WERI-Rb-1 (cell line): ENCODE data around the gene UBALD2.

Source experiments
- DNase-seq: peaks from one replicate; pipeline ENCODE4 v3.0.0-alpha.2; 2020
- H3K27ac ChIP-seq: fragments of 250-450 bp; sonication (Bioruptor Pico); 2 replicates; pipeline ENCODE4 v1.5.1; 2020; ENCODE audit warnings: mild to moderate bottlenecking, moderate library complexity
- H3K27me3 ChIP-seq: fragments of 250-450 bp; sonication (Bioruptor Pico); 2 replicates; pipeline ENCODE4 v1.5.1; 2021; ENCODE audit warnings: mild to moderate bottlenecking, low read depth, moderate library complexity; ENCODE audit not compliant: insufficient read depth, severe bottlenecking
- H3K36me3 ChIP-seq: fragments of 250-450 bp; sonication (Bioruptor Pico); 2 replicates; pipeline ENCODE4 v1.5.1; 2020; ENCODE audit warnings: mild to moderate bottlenecking, moderate library complexity
- H3K4me3 ChIP-seq: 2 replicates; pipeline ENCODE4 v1.5.1; 2011; ENCODE audit warnings: low read depth, mild to moderate bottlenecking, control low read depth, low read length
- H3K9me3 ChIP-seq: fragments of 250-450 bp; sonication (Bioruptor Pico); 2 replicates; pipeline ENCODE4 v1.5.1; 2021; ENCODE audit warnings: mild to moderate bottlenecking, moderate library complexity; ENCODE audit not compliant: severe bottlenecking
- TF ChIP-seq, protein P1 (sequence below): IDR thresholded peaks from 2 replicates; pipeline ENCODE4 v1.5.1; 2011; ENCODE audit warnings: low read depth, mild to moderate bottlenecking, control low read depth, inconsistent platforms, low read length

UBALD2 gene

DNA sequence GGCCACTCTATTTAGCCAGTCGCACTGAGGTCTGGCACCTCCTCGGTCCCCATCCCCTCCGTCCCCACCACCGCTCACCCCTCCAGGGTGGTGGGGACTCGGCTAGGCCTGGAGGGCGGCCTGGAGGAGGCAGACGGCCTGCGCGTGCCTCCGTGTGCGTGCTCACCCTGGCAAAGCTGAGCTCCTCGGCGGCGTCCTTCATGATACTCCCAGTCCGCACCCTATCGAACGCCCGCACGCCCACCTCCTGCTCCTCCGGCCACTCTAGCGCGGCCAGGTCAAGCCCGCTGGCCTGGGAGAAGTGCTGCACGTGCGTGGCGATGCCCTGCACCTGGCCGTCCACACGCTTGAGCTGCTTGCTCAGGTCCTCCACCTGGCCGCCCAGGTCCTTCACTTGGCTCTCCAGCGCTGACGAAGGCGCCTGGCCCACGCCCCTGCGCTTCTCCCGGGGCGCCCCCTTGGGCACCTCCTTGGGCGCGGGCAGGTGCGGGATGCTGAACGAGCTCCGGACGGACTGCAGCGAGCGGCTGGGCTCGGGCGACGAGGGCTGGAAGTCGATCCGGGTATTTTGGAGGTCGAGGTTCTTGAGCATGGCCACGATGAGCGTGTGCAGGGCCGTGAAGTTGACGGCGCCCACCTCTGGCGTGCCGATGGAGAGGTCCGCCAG lies 42.3 kb downstream of the UBALD2 start:
- no peak for DNase-seq
- TF ChIP-seq, protein P1, sequence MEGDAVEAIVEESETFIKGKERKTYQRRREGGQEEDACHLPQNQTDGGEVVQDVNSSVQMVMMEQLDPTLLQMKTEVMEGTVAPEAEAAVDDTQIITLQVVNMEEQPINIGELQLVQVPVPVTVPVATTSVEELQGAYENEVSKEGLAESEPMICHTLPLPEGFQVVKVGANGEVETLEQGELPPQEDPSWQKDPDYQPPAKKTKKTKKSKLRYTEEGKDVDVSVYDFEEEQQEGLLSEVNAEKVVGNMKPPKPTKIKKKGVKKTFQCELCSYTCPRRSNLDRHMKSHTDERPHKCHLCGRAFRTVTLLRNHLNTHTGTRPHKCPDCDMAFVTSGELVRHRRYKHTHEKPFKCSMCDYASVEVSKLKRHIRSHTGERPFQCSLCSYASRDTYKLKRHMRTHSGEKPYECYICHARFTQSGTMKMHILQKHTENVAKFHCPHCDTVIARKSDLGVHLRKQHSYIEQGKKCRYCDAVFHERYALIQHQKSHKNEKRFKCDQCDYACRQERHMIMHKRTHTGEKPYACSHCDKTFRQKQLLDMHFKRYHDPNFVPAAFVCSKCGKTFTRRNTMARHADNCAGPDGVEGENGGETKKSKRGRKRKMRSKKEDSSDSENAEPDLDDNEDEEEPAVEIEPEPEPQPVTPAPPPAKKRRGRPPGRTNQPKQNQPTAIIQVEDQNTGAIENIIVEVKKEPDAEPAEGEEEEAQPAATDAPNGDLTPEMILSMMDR = no peak
- Histone ChIP-seq H3K27ac (no peak overlapping the region), H3K27me3 (no peaks in the 10 kb centered on the region), H3K36me3 (peaks cover 52% of the 10 kb centered on the region), H3K4me3 (no peak overlapping the region), H3K9me3 (no peaks in the 10 kb centered on the region)

DNA sequence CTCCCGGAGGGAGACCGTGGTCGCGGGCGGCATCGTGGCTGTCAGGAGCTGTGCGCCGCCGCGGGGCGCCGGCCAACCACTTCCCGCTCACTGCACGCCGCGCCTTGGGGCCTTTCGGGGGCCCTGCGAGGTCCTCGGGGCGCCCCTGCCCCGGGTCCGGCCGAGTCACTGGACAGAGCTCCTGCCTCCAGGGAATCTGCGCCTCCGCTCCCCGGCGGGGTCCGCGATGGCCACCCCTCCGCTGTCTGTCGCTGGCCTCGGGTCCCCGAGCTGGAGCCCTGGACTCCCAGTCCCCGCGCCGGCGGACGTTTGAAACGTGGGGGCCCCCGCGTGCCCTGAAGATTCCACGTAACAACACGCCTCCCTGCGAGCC lies 42.8 kb downstream of the UBALD2 start, which contains the start of gene QRICH2:
TSS of gene QRICH2 (minus strand) at position 311 of the 373 bp plus-strand sequence. CDS start at position 33, 278 bp downstream.
- Histone ChIP-seq H3K9me3 (no peaks in the 10 kb centered on the region), H3K4me3 (no peak within 1 kb of the TSS), H3K27ac (no peak within 1 kb of the TSS), H3K36me3 (peaks cover 55% of the 10 kb centered on the region), H3K27me3 (no peaks in the 10 kb centered on the region)
- DNase-seq = no peak
- TF ChIP-seq, protein P1 = no peak

DNA sequence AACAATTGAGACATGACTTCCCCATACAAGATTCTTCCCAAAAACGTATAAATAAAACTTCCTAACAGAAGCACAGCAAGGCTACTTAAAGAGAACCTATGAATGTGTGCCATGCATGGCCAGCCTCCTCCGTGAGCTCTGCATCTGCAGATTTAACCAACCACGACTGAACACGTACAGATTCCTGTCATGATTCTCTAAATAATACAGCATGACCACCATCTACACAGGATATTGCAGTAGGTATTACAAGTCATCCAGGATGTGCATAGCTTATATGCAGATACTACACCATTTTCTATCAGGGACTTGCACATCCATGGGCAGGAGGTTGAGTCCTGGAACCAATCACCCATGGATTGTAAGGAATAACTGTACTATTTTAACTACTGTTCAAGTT lies 44.3 kb downstream of the UBALD2 start:
- no peak overlapping the region for H3K27ac ChIP-seq
- peaks cover 68% of the 10 kb centered on the region for H3K36me3 ChIP-seq
- TF ChIP-seq, protein P1 = no peak

DNA sequence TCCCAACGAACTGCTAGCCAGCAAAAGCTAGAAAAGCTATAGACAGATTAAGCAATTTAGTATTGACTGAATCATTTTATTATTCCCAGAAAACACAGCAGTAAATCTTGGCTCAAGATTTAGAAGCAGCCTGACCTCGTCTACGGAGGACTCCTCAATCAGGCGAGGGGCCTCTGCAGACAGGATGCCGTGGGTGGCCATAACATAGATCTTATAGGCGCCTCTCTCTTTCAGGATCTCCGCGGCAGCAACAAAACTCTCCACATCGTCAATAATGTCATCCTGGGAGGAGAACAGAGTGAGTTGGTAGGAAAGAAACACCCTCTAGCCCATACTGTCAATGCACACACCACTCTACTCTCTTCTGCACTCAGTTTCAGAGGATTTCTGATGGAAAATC lies 47.6 kb downstream of the UBALD2 start:
- TF ChIP-seq, protein P1 = no peak
- H3K36me3 ChIP-seq = peaks cover 76% of the 10 kb centered on the region
- H3K4me3 ChIP-seq = no peak overlapping the region
- H3K27ac ChIP-seq = no peak overlapping the region
- no peak for DNase-seq
- no peaks in the 10 kb centered on the region for H3K9me3 ChIP-seq
- H3K27me3 ChIP-seq = no peaks in the 10 kb centered on the region

More for the DNA sequence above, 44.3 kb downstream of the UBALD2 start:
- Histone ChIP-seq H3K9me3 (no peaks in the 10 kb centered on the region), H3K27me3 (no peaks in the 10 kb centered on the region), H3K4me3 (no peak overlapping the region)
- no peak for DNase-seq

DNA sequence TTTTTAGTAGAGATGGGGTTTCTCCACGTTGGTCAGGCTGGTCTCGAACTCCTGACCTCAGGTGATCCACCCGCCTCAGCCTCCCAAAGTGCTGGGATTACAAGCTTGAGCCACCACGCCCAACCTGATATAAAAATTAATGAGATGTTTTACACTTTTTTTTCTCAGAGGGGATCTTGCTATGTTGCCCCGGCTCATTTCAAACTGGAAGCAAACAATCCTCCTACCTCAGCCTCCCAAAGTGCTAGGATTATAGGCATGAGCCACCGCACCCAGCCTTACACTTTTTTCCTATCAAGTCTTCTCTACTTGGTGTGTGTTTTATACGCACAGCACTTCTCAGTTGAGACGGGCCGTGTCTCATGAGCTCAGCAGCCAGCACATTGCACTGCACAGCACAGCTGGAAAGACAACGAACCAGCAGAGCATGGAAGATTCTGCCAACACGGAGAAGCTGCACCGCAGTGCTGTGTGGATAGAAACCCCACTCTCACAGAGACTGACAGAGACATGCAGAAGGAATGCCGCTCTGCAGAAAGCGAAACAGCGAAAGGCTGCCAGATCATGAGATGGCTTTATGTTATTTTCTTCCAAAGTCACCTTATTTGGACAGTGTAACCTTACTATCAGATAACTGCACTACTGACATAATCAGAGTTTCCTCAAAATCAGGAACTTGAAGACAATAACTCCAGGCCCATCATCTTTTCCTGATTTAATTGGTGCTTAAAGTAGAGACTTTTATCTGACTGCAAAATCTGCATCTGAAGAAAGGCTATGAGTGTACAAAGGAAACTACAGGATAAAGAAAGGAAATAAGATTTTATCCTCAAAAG lies 49.5 kb downstream of the UBALD2 start:
- no peak for DNase-seq
- TF ChIP-seq, protein P1 = no peak
- Histone ChIP-seq H3K4me3 (no peak overlapping the region), H3K27ac (no peak overlapping the region), H3K27me3 (no peaks in the 10 kb centered on the region), H3K9me3 (no peaks in the 10 kb centered on the region), H3K36me3 (peaks cover 78% of the 10 kb centered on the region)
